ENCODE data around the gene RCSD1. TPM values are rescaled to one million over a fixed set of nuclear protein-coding genes. Genes with fewer than 3 reads are reported as not detected.

The RCSD1 gene
- polyA plus RNA-seq, 1 experiment: not detected

DNA sequence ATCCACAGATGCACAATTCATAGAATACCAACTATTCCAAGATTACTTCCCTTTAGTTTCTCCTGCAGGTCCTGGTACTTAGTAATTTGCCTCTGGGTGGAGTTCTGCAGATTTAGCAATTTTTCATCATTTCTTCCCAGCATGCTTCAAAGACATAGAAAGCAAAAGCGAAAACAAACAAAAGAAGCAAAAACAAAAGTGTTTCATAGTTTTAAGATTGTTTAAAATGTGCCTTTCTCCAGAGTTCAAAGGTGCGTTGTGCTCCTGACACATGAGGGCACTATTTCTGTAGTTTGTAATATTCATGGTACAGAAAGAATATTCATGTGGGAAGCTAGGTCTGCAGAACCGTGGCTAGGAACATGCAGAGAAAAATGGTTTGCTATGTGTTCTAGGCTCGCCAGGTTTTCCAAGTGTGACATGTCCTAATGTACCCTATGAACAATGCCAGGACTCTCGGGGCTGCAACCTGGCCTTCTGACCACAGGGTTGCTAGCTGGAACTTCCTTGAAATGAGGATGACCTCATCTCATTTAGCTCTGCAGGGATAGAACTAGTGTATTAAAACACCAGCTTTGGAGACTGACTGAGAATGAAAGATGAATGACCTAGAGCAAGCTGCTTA is 30.0 kb upstream of the RCSD1 start:
- Histone ChIP-seq H3K27me3 (ENCODE audit: control insufficient read depth, insufficient read depth, low read length) (peaks cover 7% of the 10 kb centered on the region), H3K4me3 (ENCODE audit: low read depth, low read length) (no peak overlapping the region), H3K27ac (ENCODE audit: low read depth, low read length) (no peak overlapping the region), H3K9me3 (ENCODE audit: control insufficient read depth, insufficient read depth, low read length) (no peaks in the 10 kb centered on the region)
- POLR2A ChIA-PET: no interaction called here
- no peak for DNase-seq (ENCODE audit: low read depth, low spot score)
- TF ChIP-seq, protein P1, sequence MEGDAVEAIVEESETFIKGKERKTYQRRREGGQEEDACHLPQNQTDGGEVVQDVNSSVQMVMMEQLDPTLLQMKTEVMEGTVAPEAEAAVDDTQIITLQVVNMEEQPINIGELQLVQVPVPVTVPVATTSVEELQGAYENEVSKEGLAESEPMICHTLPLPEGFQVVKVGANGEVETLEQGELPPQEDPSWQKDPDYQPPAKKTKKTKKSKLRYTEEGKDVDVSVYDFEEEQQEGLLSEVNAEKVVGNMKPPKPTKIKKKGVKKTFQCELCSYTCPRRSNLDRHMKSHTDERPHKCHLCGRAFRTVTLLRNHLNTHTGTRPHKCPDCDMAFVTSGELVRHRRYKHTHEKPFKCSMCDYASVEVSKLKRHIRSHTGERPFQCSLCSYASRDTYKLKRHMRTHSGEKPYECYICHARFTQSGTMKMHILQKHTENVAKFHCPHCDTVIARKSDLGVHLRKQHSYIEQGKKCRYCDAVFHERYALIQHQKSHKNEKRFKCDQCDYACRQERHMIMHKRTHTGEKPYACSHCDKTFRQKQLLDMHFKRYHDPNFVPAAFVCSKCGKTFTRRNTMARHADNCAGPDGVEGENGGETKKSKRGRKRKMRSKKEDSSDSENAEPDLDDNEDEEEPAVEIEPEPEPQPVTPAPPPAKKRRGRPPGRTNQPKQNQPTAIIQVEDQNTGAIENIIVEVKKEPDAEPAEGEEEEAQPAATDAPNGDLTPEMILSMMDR (IDR thresholded peaks at IDR 0.05; ENCODE audit: low read depth, low read length): peak; percentile 45
- CTCF ChIA-PET: interaction anchor here (0.7 to 3.8 kb wide), 8 partner anchors 11 to 482 kb away, joined by 3 to 72 read pairs (median 4); no protein-coding TSS in a partner anchor

DNA sequence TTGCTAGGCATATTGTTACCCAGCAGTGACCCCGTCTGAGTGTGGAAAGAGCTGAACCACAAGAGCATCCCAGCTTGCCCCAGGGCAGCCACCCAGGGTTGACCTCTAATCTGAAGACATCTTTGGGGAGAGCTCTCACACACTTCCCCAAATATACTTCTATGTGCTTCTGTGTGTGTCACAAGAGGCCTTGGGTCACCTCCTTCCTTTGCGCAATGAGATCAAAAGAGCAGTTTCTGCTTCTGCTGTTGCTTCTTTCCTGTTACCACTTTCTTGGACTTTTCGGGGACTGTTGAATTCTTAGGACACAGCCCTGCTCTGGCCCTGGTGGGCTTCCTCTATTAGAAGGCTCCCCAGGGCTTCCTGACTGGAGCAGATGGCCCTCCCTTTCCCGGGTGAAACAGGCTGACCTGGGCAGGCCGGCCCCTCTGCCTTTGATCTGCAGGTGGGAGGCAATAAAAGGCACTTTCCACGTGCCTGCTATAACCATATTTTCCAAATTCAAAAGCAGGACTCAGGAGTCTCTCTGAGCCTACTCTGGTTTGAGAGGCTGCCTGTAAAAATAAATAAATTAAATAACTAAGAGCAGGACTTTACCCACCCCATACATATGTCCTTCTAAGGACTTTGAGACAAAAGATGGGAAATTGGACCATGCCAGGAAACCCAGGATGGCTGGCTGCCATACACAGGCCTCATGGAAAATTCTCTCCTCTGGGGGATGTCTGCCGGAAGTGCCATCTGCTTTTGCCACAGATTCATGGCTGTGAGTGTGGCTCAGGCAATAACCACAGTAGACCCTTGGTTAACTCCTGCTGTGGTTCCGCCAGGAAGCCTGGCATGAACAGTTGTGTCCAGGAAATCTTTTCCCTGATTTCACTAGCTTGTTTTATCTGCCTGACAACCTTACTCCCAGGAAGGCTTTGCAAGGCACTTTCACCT is 28.3 kb upstream of the RCSD1 start:
- POLR2A ChIA-PET: no interaction called here
- CTCF ChIA-PET: interaction anchor here (0.5 to 3.8 kb wide), 2 partner anchors 86 to 381 kb away, joined by 3 to 72 read pairs; partner anchors contain the start of gene POU2F1
- Histone ChIP-seq H3K27ac (ENCODE audit: low read depth, low read length) (no peak overlapping the region), H3K9me3 (ENCODE audit: control insufficient read depth, insufficient read depth, low read length) (no peaks in the 10 kb centered on the region), H3K27me3 (ENCODE audit: control insufficient read depth, insufficient read depth, low read length) (peaks cover 6% of the 10 kb centered on the region), H3K4me3 (ENCODE audit: low read depth, low read length) (no peak overlapping the region)
- no peak for DNase-seq (ENCODE audit: low read depth, low spot score)
- TF ChIP-seq, protein P1 (IDR thresholded peaks at IDR 0.05; ENCODE audit: low read depth, low read length): no peak

DNA sequence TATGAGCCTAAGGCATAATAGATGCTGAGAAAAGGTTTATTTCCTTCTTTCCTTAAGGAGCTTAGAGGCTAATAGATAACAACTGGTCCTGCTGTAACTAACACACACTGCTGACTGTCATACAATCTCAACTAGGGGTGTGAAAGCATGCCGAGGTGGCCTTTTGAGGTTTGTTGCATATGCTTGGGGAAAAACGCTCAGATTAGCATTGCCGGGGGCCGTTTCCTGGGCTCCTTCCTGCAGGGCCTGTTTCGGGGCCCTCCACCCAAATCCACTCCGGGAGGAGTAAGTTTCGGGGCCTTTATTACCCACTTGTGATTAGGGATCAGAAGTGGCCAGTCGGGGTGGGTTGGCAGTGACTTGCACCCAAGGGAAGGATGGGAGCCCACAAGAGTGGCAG is 27.2 kb upstream of the RCSD1 start:
- H3K4me3 ChIP-seq (ENCODE audit: low read depth, low read length): no peak overlapping the region

DNA sequence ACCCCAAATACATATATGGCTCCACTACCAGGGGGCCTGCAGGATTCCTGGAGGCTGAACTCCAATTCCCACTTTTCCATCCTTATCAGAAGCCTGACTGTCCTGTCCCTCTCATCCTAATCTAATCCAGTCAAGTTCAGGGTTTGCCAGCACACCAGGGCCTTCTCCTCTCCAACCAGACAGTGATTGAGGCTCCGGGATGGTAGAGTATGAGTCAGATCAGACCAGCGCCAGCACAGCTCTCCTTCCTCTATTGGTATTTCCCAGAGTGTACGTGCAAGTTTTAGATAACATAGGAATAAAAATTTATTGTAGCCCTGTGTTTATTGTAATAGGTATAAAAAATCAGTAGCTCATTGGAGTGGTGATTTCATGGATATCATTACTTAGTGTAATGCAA is 24.5 kb upstream of the RCSD1 start:
- H3K27ac ChIP-seq (ENCODE audit: low read depth, low read length): no peak overlapping the region
- TF ChIP-seq, protein P1 (IDR thresholded peaks at IDR 0.05; ENCODE audit: low read depth, low read length): no peak
- H3K9me3 ChIP-seq (ENCODE audit: control insufficient read depth, insufficient read depth, low read length): no peaks in the 10 kb centered on the region
- no peak overlapping the region for H3K4me3 ChIP-seq (ENCODE audit: low read depth, low read length)
- CTCF ChIA-PET: interaction anchor here (0.9 kb wide), 1 partner anchor 82 kb away, joined by 3 read pairs; no protein-coding TSS in a partner anchor
- H3K27me3 ChIP-seq (ENCODE audit: control insufficient read depth, insufficient read depth, low read length): peaks cover 6% of the 10 kb centered on the region
- POLR2A ChIA-PET: no interaction called here
- DNase-seq (ENCODE audit: low read depth, low spot score): no peak

More for the DNA sequence above, 27.2 kb upstream of the RCSD1 start:
- ChIA-PET CTCF (interaction anchor here (0.6 to 3.8 kb wide), 2 partner anchors 85 to 241 kb away, joined by 3 to 72 read pairs; no protein-coding TSS in a partner anchor), POLR2A (no interaction called here)
- no peak for DNase-seq (ENCODE audit: low read depth, low spot score)
- Histone ChIP-seq H3K27me3 (ENCODE audit: control insufficient read depth, insufficient read depth, low read length) (peaks cover 6% of the 10 kb centered on the region), H3K9me3 (ENCODE audit: control insufficient read depth, insufficient read depth, low read length) (no peaks in the 10 kb centered on the region), H3K27ac (ENCODE audit: low read depth, low read length) (no peak overlapping the region)
- TF ChIP-seq, protein P1 (IDR thresholded peaks at IDR 0.05; ENCODE audit: low read depth, low read length): no peak

DNA sequence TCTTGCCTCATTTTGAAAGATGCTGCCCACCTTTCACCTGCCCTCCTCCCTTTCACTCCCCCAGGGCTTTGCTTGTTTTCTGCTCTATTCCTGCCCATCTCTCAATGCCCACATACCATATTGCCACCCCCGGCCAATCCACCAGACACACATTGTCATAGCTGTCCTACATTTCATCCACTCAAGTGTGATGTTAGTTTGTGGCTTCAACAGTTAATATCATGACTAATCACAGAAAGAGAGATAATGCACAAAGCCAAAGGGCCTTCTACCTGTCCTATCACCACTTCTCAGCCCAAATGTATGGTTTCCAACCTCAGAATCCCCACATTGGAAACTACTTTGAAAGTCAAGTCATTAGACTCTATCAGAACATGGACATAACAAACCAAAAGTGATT is 18.0 kb upstream of the RCSD1 start:
- ChIA-PET POLR2A (no interaction called here), CTCF (no interaction called here)
- H3K4me3 ChIP-seq (ENCODE audit: low read depth, low read length): no peak overlapping the region
- no peak overlapping the region for H3K27ac ChIP-seq (ENCODE audit: low read depth, low read length)
- TF ChIP-seq, protein P1 (IDR thresholded peaks at IDR 0.05; ENCODE audit: low read depth, low read length): no peak
- DNase-seq (ENCODE audit: low read depth, low spot score): no peak
- H3K27me3 ChIP-seq (ENCODE audit: control insufficient read depth, insufficient read depth, low read length): no peaks in the 10 kb centered on the region
- H3K9me3 ChIP-seq (ENCODE audit: control insufficient read depth, insufficient read depth, low read length): no peaks in the 10 kb centered on the region

Measured in AG04450 (cell line).